Ishikawa (cell line): ENCODE data around the gene ANAPC4.

Experiments
- CEBPB ChIP-seq: IDR thresholded peaks from 2 replicates; pipeline ENCODE4 v1.6.1; 2012
- EGR1 ChIP-seq: IDR thresholded peaks from 2 replicates; pipeline ENCODE4 v1.6.1; 2012
- FOXM1 ChIP-seq: IDR thresholded peaks from 2 replicates; pipeline ENCODE4 v1.6.1; 2012; ENCODE audit warnings: low read depth, borderline replicate concordance
- REST ChIP-seq: IDR thresholded peaks from 2 replicates; pipeline ENCODE4 v1.6.1; 2012; ENCODE audit warnings: low read depth, mild to moderate bottlenecking
- TCF12 ChIP-seq: IDR thresholded peaks from 2 replicates; pipeline ENCODE4 v1.6.1; 2012; ENCODE audit warnings: low read depth
- TEAD4 ChIP-seq: IDR thresholded peaks from 2 replicates; pipeline ENCODE4 v1.6.1; 2012

DNA sequence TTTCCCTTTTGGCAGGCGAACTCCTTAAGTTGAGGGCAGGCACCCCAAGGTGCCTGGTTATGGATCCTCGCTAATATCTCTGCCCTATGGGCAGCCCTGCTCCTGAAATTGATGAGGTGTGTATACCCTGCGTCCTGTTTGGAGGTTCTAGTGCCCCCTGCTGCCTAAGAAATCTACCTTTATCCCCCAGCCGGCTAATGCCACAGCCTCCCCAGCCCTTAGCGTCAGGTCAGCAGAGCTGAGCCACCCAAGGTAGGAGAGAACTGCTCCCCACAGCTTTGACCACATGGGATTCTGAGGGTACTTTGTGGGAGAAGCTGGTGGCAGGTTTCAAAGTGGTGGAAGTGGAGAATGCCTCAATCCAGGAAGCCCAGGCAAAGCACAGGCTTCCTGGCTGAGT lies 50.8 kb downstream of the ANAPC4 start:
- TF ChIP-seq REST (no peak), TCF12 (no peak), TEAD4 (no peak), FOXM1 (no peak), EGR1 (no peak), CEBPB (no peak)
